Lung (tissue), 12 donors: ENCODE data around the gene DTD1. TPM values are rescaled to one million over a fixed set of nuclear protein-coding genes. Genes with fewer than 3 reads are reported as not detected.

Experiments
- ATAC-seq: fragments of 200-7000 bp; cut with Tn5 transposase; one replicate; pipeline ENCODE4 v1.9.1; 2020; ENCODE audit warnings: moderate number of reproducible peaks; ENCODE audit not compliant: insufficient read depth, low FRiP score
- DNase-seq, 3 donors: peaks; one replicate each; pipeline ENCODE4 v3.0.0-alpha.2; 2013 to 2017
- H3K27ac ChIP-seq, 2 donors: one replicate each; pipeline ENCODE4 v1.5.1; 2013; ENCODE audit warnings: mild to moderate bottlenecking in 2 of 2, moderate library complexity in 2 of 2, control low read depth in 1 of 2, inconsistent platforms in 1 of 2, low read depth in 1 of 2, low read length in 1 of 2
- H3K27me3 ChIP-seq, 3 donors: one replicate each; pipeline ENCODE4 v1.5.1; 2013; ENCODE audit warnings: low read length in 2 of 3; ENCODE audit not compliant: control insufficient read depth in 3 of 3, insufficient read depth in 3 of 3
- H3K36me3 ChIP-seq, 4 donors: one replicate each; pipeline ENCODE4 v1.5.1; 2013; ENCODE audit warnings: low read length in 4 of 4, mild to moderate bottlenecking in 1 of 4, moderate library complexity in 1 of 4; ENCODE audit not compliant: control insufficient read depth in 4 of 4, insufficient read depth in 4 of 4
- H3K4me1 ChIP-seq, 5 donors: one replicate each; pipeline ENCODE4 v1.5.1; 2013; ENCODE audit warnings: low read length in 5 of 5, mild to moderate bottlenecking in 2 of 5, moderate library complexity in 1 of 5; ENCODE audit not compliant: control insufficient read depth in 5 of 5, insufficient read depth in 5 of 5
- H3K4me3 ChIP-seq: one replicate; pipeline ENCODE4 v1.5.1; 2013; ENCODE audit warnings: mild to moderate bottlenecking, control low read depth, moderate library complexity
- H3K9ac ChIP-seq, 2 donors: one replicate each; pipeline ENCODE4 v1.5.1; 2013; ENCODE audit warnings: low read length in 2 of 2, control low read depth in 1 of 2; ENCODE audit not compliant: insufficient read depth in 1 of 2
- H3K9me3 ChIP-seq, 4 donors: one replicate each; pipeline ENCODE4 v1.5.1; 2013; ENCODE audit warnings: low read length in 3 of 4, mild to moderate bottlenecking in 1 of 4, moderate library complexity in 1 of 4; ENCODE audit not compliant: control insufficient read depth in 4 of 4, insufficient read depth in 3 of 4
- WGBS, 2 donors: extraction: QIAGEN DNeasy Blood & Tissue Kit; methylation state at CpG; one replicate each; pipeline ENCODE4 v1.1.7; 2013; 5-methylcytosine and 5-hydroxymethylcytosine counted together
- polyA plus RNA-seq, 2 donors: library from polyadenylated mRNA; stranded (reverse); fragments of 200-250 nt; gene quantifications; one replicate each; pipeline ENCODE4 v1.2.1, GENCODE V29; 2013
- total RNA-seq, 2 donors: library from RNA; depleted of rRNA in 1 of 2; stranded (reverse); fragments of >200 nt in 1 of 2; gene quantifications; one replicate each; pipeline ENCODE4 v1.2.1, GENCODE V29; 2014 to 2021
- TF ChIP-seq, protein P1 (sequence below): IDR thresholded peaks from 2 replicates; pipeline ENCODE4 v1.5.1; 2012; ENCODE audit warnings: mild to moderate bottlenecking; ENCODE audit errors: control extremely low read depth, extremely low read depth
- donor health status: control.
- donor health status: control.
- donor health status: Bipolar disorder and iron deficiency.
- donor health status: healthy.
- donor health status: DM: yes; HTN: yes; CAD: no.

Gene DTD1
- total and polyA plus RNA-seq, 4 donors: 17.4 to 39.2 (median 24.6) TPM

DNA sequence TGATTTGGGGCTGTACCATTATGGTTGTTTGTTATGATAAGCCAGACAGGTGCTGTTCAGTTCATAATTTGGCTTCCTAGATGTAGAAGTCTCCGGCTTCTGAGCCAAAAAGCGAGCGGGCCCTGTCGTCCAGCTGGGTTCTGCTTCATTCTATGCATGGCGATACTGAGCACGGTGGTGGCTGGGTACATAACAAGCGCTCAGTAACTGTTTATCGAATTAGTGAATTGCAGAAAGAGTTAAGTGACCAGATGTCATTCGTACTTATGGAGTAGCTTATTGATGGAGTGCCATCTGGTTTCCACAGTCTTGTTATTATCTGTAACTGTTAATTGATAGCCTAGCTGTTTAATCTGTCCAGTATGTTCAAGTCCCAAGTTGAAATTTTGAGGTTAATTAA, 85.0 kb downstream of the DTD1 start:
- ATAC-seq (no peak), DNase-seq (no peak)
- H3K4me3 ChIP-seq: no peak overlapping the region
- no peaks in the 10 kb centered on the region for H3K36me3 ChIP-seq
- H3K27ac ChIP-seq: no peak overlapping the region
- no peaks in the 10 kb centered on the region for H3K4me1 ChIP-seq
- no peaks in the 10 kb centered on the region for H3K27me3 ChIP-seq
- H3K9me3 ChIP-seq: no peaks in the 10 kb centered on the region
- 94 to 99% methylated on average over 9 of the region's 9 CpGs for WGBS, 2 donors
- TF ChIP-seq, protein P1, sequence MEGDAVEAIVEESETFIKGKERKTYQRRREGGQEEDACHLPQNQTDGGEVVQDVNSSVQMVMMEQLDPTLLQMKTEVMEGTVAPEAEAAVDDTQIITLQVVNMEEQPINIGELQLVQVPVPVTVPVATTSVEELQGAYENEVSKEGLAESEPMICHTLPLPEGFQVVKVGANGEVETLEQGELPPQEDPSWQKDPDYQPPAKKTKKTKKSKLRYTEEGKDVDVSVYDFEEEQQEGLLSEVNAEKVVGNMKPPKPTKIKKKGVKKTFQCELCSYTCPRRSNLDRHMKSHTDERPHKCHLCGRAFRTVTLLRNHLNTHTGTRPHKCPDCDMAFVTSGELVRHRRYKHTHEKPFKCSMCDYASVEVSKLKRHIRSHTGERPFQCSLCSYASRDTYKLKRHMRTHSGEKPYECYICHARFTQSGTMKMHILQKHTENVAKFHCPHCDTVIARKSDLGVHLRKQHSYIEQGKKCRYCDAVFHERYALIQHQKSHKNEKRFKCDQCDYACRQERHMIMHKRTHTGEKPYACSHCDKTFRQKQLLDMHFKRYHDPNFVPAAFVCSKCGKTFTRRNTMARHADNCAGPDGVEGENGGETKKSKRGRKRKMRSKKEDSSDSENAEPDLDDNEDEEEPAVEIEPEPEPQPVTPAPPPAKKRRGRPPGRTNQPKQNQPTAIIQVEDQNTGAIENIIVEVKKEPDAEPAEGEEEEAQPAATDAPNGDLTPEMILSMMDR: no peak
- H3K9ac ChIP-seq: no peak overlapping the region

DNA sequence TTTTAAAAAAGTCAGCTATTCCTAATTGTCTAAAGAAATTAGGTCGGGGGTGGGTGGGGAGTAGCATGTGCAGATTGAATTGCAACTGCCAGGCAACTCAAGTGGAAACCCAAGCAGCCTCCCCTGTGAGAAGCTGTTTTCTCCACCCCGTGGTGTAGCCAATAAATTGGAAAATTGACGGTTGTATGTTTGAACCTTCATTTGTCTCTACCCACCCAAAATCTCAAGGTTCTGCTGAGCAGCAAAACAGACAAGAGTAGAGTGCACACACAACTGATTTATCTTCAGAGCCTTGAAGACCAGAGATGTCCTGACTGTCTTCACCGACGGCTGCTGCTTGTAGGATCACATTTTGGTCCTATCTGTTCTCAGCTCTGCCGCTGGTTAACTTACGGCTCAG, 88.5 kb downstream of the DTD1 start:
- H3K4me1 ChIP-seq: no peaks in the 10 kb centered on the region
- H3K27ac ChIP-seq: no peak overlapping the region
- no peaks in the 10 kb centered on the region for H3K9me3 ChIP-seq
- no peak for ATAC-seq
- no peak overlapping the region for H3K9ac ChIP-seq
- DNase-seq: no peak
- H3K27me3 ChIP-seq: no peaks in the 10 kb centered on the region
- H3K4me3 ChIP-seq: no peak overlapping the region
- 91 to 96% methylated on average over 7 of the region's 7 CpGs for WGBS, 2 donors
- no peaks in the 10 kb centered on the region for H3K36me3 ChIP-seq
- TF ChIP-seq, protein P1: no peak

GRCh38 chr20:18677126-18677525, 89.3 kb downstream of the DTD1 start:
- no peaks in the 10 kb centered on the region for H3K9me3 ChIP-seq
- WGBS, 2 donors: 80 to 91% methylated on average over 4 of the region's 4 CpGs
- no peak for DNase-seq
- no peak for ATAC-seq
- H3K27me3 ChIP-seq: no peaks in the 10 kb centered on the region
- H3K4me1 ChIP-seq: no peaks in the 10 kb centered on the region
- H3K9ac ChIP-seq: no peak overlapping the region
- H3K27ac ChIP-seq: no peak overlapping the region
- no peaks in the 10 kb centered on the region for H3K36me3 ChIP-seq
- TF ChIP-seq, protein P1: no peak
- no peak overlapping the region for H3K4me3 ChIP-seq
